WI38 (cell line): Measurements from ENCODE around the gene TM4SF4.

ENCODE experiments used
- H3K4me3 ChIP-seq: 2 replicates; pipeline ENCODE4 v1.5.1; 2011; ENCODE audit warnings: low read depth, mild to moderate bottlenecking, control low read depth, low read length
- CTCF ChIP-seq: IDR thresholded peaks from 2 replicates; pipeline ENCODE4 v1.5.1; 2012; ENCODE audit warnings: low read depth, mild to moderate bottlenecking, control low read depth, low read length

The TM4SF4 gene

DNA sequence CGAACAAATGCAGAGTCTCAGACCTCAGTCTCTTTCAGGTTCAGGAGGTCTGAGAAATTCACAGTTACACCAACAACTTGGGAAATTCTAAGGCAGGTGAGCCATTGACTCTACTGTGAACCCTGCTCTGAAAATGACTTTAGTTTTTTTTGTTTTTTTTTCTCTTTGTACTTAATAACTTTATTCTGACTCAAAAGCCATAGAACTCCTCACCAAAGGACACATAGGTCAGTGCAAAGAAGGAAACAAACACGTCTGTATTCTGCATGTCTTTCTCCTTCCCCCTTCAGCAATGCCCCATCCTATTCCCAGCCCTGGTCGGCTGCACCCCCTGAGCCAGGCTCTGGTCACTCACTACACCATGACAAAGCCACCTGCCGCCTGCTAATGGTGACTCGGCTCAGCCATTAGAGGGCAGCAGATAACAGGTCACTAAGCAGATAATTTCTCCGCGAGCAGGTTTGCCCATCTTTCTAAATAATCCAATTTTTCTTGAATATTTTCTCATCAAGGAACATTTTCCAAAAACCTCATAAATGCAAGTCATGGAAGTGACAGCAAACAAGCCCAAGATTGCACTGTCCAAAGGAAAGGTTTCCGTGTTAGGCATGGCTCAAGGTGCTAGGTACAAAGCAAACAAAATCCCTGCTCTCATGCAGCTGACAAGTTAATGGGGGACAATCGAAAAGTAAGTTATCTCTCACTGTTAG lies 37.7 kb downstream of the TM4SF4 start:
- no peak overlapping the region for H3K4me3 ChIP-seq
- TF ChIP-seq CTCF = peak; percentile 63

DNA sequence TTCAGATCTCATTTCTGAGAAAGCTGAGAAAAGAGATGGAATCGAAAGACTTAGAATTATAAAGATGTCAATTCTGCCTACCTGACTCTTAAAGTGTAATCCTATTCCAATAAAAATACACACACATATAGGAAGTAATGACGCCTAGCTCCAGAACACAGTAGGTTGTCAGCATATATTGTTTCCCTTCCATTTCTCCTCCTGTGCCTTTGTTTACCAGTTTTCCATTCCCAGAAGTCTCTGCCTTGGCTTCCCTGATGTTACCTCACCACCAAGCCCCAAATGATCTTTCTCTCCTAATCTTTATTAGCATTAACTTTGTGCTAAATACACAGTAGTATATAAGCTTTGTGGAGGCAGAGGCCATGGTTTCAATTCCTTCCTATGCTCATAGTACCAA lies 40.0 kb downstream of the TM4SF4 start:
- TF ChIP-seq CTCF = no peak
- H3K4me3 ChIP-seq = no peak overlapping the region

DNA sequence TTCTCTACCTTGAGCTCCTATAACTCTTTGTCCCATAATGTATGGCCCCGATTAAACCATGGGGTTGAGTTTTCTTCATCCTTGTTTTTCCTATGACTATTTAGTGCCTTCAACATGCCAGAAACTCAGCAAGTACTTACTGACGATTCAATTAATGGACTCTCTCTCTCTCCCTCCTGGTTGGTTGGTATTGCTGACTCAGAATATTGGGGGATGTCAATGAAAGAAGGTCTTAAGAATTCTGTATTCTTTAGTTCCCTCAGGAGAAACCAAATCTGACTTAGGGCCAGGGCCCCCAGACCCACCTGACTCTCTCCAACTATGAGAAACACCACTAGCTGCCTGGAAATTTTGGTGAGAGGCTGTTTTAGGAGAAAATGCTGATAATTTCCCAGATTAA lies 40.8 kb downstream of the TM4SF4 start:
- no peak overlapping the region for H3K4me3 ChIP-seq
- no peak for TF ChIP-seq CTCF

GRCh38 chr3:149516920-149517319 lies 42.4 kb downstream of the TM4SF4 start:
- H3K4me3 ChIP-seq = no peak overlapping the region
- TF ChIP-seq CTCF = no peak

- no peak for TF ChIP-seq CTCF
- no peak overlapping the region for H3K4me3 ChIP-seq
Observed at GRCh38 chr3:149519912-149520311, 45.4 kb downstream of the TM4SF4 start.

- H3K4me3 ChIP-seq = no peak overlapping the region
- no peak for TF ChIP-seq CTCF
Observed at GRCh38 chr3:149523512-149524299, 49.2 kb downstream of the TM4SF4 start.
